ENCODE data around the gene JPH3.

- TF ChIP-seq EZH2 (IDR thresholded peaks at IDR 0.05; ENCODE audit: insufficient read depth, poor library complexity, severe bottlenecking) (no peak), EZH2phosphoT487 (IDR thresholded peaks at IDR 0.05; ENCODE audit: insufficient read depth, low read depth) (no peak)
Measured at GRCh38 chr16:87654826-87655225, 52.5 kb downstream of the JPH3 start.
